Loucy (cell line): ENCODE measurements around the gene IFNAR2.

Experiments
- H2AFZ ChIP-seq: fragments of 200-600 bp; sonication (generic); 2 replicates; pipeline ENCODE4 v1.6.0; 2016; ENCODE audit warnings: antibody characterized with exemption, mild to moderate bottlenecking, low read length, moderate library complexity
- H3F3A ChIP-seq: fragments of 200-600 bp; 2 replicates; pipeline ENCODE4 v1.6.0; 2016; ENCODE audit warnings: antibody characterized with exemption, low read depth, mild to moderate bottlenecking
- H3K27me3 ChIP-seq: fragments of 200-600 bp; sonication (generic); 2 replicates; pipeline ENCODE4 v1.6.1; 2014; ENCODE audit warnings: low read length, mild to moderate bottlenecking; ENCODE audit not compliant: insufficient read depth, poor library complexity, severe bottlenecking
- H3K36me3 ChIP-seq: fragments of 200-600 bp; sonication (generic); 2 replicates; pipeline ENCODE4 v1.6.1; 2016; ENCODE audit warnings: low read length; ENCODE audit not compliant: insufficient read depth
- H3K4me1 ChIP-seq: fragments of 200-600 bp; sonication (generic); 2 replicates; pipeline ENCODE4 v1.5.1; 2014; ENCODE audit warnings: low read length, mild to moderate bottlenecking; ENCODE audit not compliant: insufficient read depth, poor library complexity, severe bottlenecking
- H3K4me2 ChIP-seq: fragments of 200-600 bp; sonication (generic); 2 replicates; pipeline ENCODE4 v1.6.0; 2014; ENCODE audit warnings: antibody characterized with exemption, low read length, low read depth, mild to moderate bottlenecking; ENCODE audit not compliant: poor library complexity, severe bottlenecking
- H3K4me3 ChIP-seq: fragments of 200-600 bp; sonication (generic); 2 replicates; pipeline ENCODE4 v1.5.1; 2014; ENCODE audit warnings: low read length, mild to moderate bottlenecking, mixed read lengths; ENCODE audit not compliant: poor library complexity, severe bottlenecking
- H3K79me2 ChIP-seq: fragments of 200-600 bp; sonication (generic); 2 replicates; pipeline ENCODE4 v1.6.1; 2014; ENCODE audit warnings: low read length; ENCODE audit not compliant: insufficient read depth
- H3K9ac ChIP-seq: fragments of 200-600 bp; sonication (generic); 2 replicates; pipeline ENCODE4 v1.6.0; 2014; ENCODE audit warnings: mild to moderate bottlenecking, low read depth, low read length, moderate library complexity; ENCODE audit not compliant: poor library complexity, severe bottlenecking
- H3K9me2 ChIP-seq: fragments of 200-600 bp; sonication (generic); replicated peaks from 2 replicates; pipeline ENCODE4 v1.6.1; 2016; ENCODE audit warnings: low read depth, low read length, mixed read lengths
- H3K9me3 ChIP-seq: fragments of 200-600 bp; sonication (generic); 2 replicates; pipeline ENCODE4 v1.6.1; 2014; ENCODE audit warnings: mild to moderate bottlenecking, antibody characterized with exemption, low read length, low read depth; ENCODE audit not compliant: insufficient read depth
- H4K20me1 ChIP-seq: fragments of 200-600 bp; sonication (generic); 2 replicates; pipeline ENCODE4 v1.6.0; 2014; ENCODE audit warnings: antibody characterized with exemption, low read length, mild to moderate bottlenecking; ENCODE audit not compliant: insufficient read depth, poor library complexity, severe bottlenecking
- CTCF ChIP-seq: fragments of 200-600 bp; sonication (generic); conservative IDR thresholded peaks from 2 replicates; pipeline ENCODE4 v1.5.1; 2014; ENCODE audit warnings: mild to moderate bottlenecking, antibody characterized with exemption, low read length
- EZH2phosphoT487 ChIP-seq: fragments of 200-600 bp; IDR thresholded peaks from 2 replicates; pipeline ENCODE4 v1.6.1; 2018; ENCODE audit warnings: antibody characterized with exemption, mild to moderate bottlenecking, moderate library complexity, borderline replicate concordance

IFNAR2 gene

GRCh38 chr21:33254766-33255165 lies 25.0 kb downstream of the IFNAR2 start:
- Histone ChIP-seq H3K79me2 (peaks cover 47% of the 10 kb centered on the region; the same call in 1 of the 2 replicates), H3F3A (peaks cover 5% of the 10 kb centered on the region; the same call in 1 of the 2 replicates), H3K4me1 (peaks cover under 1% of the 10 kb centered on the region), H4K20me1 (no peaks in the 10 kb centered on the region), H3K4me3 (no peak overlapping the region), H3K9me2 (no peaks in the 10 kb centered on the region), H3K9ac (no peak overlapping the region), H3K36me3 (peaks cover 99% of the 10 kb centered on the region), H3K9me3 (no peaks in the 10 kb centered on the region), H2AFZ (no peak overlapping the region), H3K27me3 (no peaks in the 10 kb centered on the region), H3K4me2 (no peak overlapping the region)
- TF ChIP-seq CTCF (no peak), EZH2phosphoT487 (no peak)

- Histone ChIP-seq H3K36me3 (peaks cover 99% of the 10 kb centered on the region), H3K79me2 (peaks cover 52% of the 10 kb centered on the region; the same call in 1 of the 2 replicates), H3K4me3 (no peak overlapping the region), H3K9me2 (no peaks in the 10 kb centered on the region), H3K27me3 (no peaks in the 10 kb centered on the region), H3K9ac (no peak overlapping the region), H3K9me3 (no peaks in the 10 kb centered on the region), H3K4me2 (no peak overlapping the region), H3K4me1 (peaks cover 6% of the 10 kb centered on the region), H2AFZ (no peak overlapping the region), H3F3A (peaks cover 5% of the 10 kb centered on the region; the same call in 1 of the 2 replicates), H4K20me1 (peaks cover 3% of the 10 kb centered on the region)
- no peak for TF ChIP-seq EZH2phosphoT487
- no peak for TF ChIP-seq CTCF
Measured at GRCh38 chr21:33255404-33255803, 25.7 kb downstream of the IFNAR2 start.

GRCh38 chr21:33256019-33256418 lies 26.3 kb downstream of the IFNAR2 start:
- no peak overlapping the region for H3K4me3 ChIP-seq
- no peaks in the 10 kb centered on the region for H3K27me3 ChIP-seq
- H4K20me1 ChIP-seq, result peaks cover 9% of the 10 kb centered on the region
- H3K79me2 ChIP-seq, result peaks cover 50% of the 10 kb centered on the region; the same call in 1 of the 2 replicates
- H3F3A ChIP-seq, result peaks cover 5% of the 10 kb centered on the region; the same call in 1 of the 2 replicates
- H3K9me2 ChIP-seq, result no peaks in the 10 kb centered on the region
- TF ChIP-seq EZH2phosphoT487, result no peak
- peaks cover 7% of the 10 kb centered on the region for H3K4me1 ChIP-seq
- H2AFZ ChIP-seq, result no peak overlapping the region
- no peak overlapping the region for H3K4me2 ChIP-seq
- H3K36me3 ChIP-seq, result peaks cover 95% of the 10 kb centered on the region
- H3K9me3 ChIP-seq, result no peaks in the 10 kb centered on the region
- no peak overlapping the region for H3K9ac ChIP-seq
